ENCODE measurements around the gene ADAM22.

ADAM22 gene

DNA sequence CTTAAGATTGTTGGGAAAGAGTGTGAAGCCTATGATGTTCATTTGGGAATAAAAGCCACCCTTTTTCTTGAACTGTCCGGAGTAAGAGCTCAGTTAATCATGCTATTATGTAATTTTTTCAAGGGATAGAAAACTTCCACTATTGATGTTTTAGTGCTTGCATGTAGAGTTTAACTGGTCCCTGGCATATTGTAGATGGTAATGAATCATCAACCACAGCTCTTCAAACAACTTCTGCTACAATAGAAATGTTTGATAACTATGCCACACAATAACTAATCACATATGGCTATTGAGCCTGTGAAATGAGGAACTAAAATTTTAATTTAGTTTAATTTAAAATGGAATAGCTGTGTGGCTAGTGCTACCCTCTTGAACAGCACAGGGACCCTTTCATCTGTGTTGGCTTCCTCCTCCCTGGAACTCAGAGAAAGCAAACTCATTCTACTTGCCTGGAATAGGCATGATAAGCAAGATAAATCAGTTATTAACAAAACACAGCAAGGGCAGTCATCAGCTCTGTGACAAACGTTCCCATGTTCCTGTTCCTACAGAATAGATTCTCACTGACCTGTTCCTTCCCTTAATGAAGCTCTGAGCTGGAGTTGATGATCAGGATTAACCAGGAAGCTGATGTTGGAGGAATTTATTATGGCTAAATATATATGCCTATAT lies 290.7 kb downstream of the ADAM22 start:
- Mint-ChIP-seq H3K9me3 (peaks cover 5% of the 10 kb centered on the region), H3K27ac (no peak overlapping the region), H3K36me3 (ENCODE audit: low read depth) (peaks cover 7% of the 10 kb centered on the region), H3K4me3 (no peak overlapping the region), H3K4me1 (ENCODE audit: low read depth) (peaks cover 12% of the 10 kb centered on the region), H3K27me3 (peaks cover 13% of the 10 kb centered on the region)
- no peak for DNase-seq

DNA sequence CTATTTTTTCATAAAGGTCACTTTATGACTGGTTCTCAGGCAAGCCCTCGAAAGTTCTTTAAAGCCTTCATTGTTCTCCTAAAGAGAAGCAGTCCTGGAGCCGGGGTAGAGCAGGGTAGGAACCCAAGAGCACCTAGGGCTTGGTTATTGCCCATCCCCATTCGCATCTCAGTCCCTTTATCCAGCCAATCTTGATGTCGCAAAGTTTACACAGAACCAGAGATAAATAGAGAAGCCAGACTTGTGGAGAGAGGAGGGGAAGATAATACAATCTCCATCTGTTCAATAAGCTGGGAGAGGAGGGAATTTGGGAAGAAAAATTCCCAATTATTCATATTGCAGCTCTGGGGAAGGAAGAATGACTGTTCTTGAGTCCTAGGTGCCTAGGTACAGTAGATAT lies 292.1 kb downstream of the ADAM22 start:
- no peak for DNase-seq
- H3K36me3 Mint-ChIP-seq (ENCODE audit: low read depth): peaks cover 1% of the 10 kb centered on the region
- H3K27ac Mint-ChIP-seq: no peak overlapping the region
- peaks cover under 1% of the 10 kb centered on the region for H3K4me1 Mint-ChIP-seq (ENCODE audit: low read depth)
- H3K4me3 Mint-ChIP-seq: no peak overlapping the region
- peaks cover 20% of the 10 kb centered on the region for H3K27me3 Mint-ChIP-seq
- H3K9me3 Mint-ChIP-seq: peaks cover 5% of the 10 kb centered on the region

DNA sequence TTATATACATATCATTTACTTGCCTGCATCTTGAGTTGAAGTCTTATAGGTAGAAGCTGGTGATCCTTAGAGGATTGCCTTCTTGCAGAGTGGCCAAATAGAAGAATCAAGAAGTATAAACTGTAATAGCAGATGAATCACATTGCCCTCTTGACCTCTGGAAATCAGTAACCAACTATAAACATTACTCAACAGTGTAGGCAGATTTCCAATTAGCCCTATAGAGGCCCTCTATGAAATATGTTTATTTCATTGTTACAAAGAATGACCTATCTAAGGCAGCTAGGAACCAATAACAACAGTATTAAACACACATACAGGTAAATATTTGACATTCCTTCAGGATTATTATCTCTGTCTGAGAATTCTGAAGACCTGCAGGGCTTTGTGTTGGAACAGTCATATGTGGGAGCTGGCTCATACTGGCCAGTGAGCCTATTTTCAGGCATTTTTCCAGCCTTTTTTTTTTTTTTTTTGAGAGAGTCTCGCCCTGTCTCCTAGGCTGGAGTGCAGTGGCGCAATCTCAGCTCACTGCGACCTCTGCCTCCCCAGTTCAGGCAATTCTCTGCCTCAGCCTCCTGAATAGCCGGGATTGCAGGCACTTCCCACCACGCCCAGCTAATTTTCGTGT lies 292.9 kb downstream of the ADAM22 start:
- H3K27ac Mint-ChIP-seq: no peak overlapping the region
- no peak for DNase-seq
- H3K4me3 Mint-ChIP-seq: no peak overlapping the region
- H3K36me3 Mint-ChIP-seq (ENCODE audit: low read depth): peaks cover 1% of the 10 kb centered on the region
- H3K9me3 Mint-ChIP-seq: peaks cover 5% of the 10 kb centered on the region
- H3K4me1 Mint-ChIP-seq (ENCODE audit: low read depth): no peaks in the 10 kb centered on the region
- peaks cover 24% of the 10 kb centered on the region for H3K27me3 Mint-ChIP-seq

DNA sequence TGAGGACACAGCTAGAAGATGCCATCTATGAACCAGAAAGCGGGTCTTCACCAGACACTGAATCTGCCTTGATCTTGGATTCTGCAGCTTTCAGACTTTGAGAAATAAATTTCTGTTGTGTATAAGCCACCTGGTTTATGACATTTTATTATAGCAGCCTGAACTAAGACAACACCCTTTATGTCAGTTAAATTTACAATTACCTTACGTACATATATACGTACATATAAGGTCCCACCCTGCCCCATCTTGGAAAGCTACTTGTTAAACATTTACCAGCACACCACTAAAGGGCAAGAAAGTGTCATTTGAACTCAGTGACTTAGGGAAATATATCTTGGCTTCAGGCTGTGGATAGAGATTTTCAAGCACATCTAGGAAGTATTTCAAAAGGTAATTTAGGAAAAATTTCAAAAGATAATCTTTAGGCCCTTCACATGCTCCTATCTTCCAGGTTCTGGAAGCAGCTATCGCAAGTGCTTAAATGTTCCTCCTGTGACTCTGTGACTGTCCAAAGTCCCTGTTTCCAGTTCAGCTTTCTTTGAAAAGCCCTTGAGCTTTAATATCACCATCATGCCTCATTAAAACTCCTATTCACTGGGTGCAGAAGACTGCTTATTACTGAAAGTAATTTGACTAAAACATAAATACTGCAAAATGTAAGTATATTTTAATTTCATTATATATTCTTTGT lies 295.4 kb downstream of the ADAM22 start:
- Mint-ChIP-seq H3K9me3 (peaks cover 5% of the 10 kb centered on the region), H3K27me3 (peaks cover 30% of the 10 kb centered on the region), H3K4me3 (no peak overlapping the region), H3K27ac (no peak overlapping the region), H3K36me3 (ENCODE audit: low read depth) (peaks cover 1% of the 10 kb centered on the region), H3K4me1 (ENCODE audit: low read depth) (no peaks in the 10 kb centered on the region)
- DNase-seq: no peak

DNA sequence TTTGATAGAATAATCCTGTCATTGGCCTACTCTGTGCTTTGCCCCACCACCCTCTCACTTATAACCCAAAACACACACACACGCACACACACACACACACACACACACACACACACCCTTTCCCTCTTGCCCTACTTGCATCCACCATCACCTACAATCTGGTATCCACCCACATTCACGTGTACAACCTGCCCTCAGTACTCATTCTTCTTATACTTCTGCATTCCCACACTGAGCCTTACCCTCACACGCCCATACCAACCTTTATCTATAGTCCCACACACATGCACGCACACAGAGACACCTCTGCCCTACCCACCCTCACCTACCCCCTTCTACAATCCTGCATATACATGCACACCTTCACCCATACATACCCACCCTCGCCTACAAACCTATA lies 296.6 kb downstream of the ADAM22 start:
- Mint-ChIP-seq H3K27ac (no peak overlapping the region), H3K4me3 (no peak overlapping the region), H3K27me3 (peaks cover 30% of the 10 kb centered on the region), H3K9me3 (peaks cover 5% of the 10 kb centered on the region), H3K36me3 (ENCODE audit: low read depth) (peaks cover 1% of the 10 kb centered on the region), H3K4me1 (ENCODE audit: low read depth) (no peaks in the 10 kb centered on the region)
- no peak for DNase-seq

DNA sequence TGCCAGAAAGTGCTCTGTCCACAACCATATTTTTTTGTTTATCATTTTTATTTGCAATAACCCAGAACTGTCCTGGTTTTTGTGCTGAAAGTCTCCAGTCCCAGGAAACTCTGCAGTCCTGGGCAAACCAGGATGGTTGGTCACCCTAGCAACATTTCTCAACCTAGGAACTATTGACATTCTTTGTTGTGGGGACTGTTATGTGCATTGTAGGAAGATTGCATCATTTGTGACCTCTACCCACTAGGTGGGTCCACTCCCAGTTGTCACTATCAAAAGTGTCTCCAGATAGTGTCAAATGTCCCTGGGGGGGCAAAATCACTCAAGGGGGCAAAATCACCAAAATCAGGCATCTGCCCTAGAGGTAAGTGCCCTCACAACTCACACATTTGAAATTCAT lies 299.8 kb downstream of the ADAM22 start:
- Mint-ChIP-seq H3K27me3 (peaks cover 25% of the 10 kb centered on the region), H3K27ac (no peak overlapping the region), H3K9me3 (peaks cover 3% of the 10 kb centered on the region), H3K36me3 (ENCODE audit: low read depth) (no peaks in the 10 kb centered on the region), H3K4me1 (ENCODE audit: low read depth) (no peaks in the 10 kb centered on the region), H3K4me3 (no peak overlapping the region)
- no peak for DNase-seq

DNA sequence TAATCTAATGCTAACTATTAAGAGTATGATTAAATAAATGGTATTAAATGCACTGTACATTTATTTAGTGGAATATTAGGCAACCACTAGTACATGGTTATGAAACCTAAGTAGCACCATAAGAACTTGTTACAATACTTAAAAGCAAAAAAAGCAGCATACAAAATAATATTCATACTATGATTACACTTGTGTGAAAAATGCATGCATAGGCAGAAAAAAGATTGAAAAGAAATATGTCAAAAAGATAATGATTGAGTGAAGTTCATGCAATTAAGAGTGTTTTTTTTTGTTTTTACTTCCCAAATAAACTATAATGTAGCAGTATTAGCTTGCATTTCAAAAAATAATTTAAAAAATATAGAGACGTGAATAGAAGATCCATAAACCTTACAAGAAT lies 305.8 kb downstream of the ADAM22 start:
- H3K36me3 Mint-ChIP-seq (ENCODE audit: low read depth): no peaks in the 10 kb centered on the region
- peaks cover 2% of the 10 kb centered on the region for H3K27me3 Mint-ChIP-seq
- H3K9me3 Mint-ChIP-seq: no peaks in the 10 kb centered on the region
- DNase-seq: no peak
- H3K4me1 Mint-ChIP-seq (ENCODE audit: low read depth): no peaks in the 10 kb centered on the region
- no peak overlapping the region for H3K4me3 Mint-ChIP-seq
- H3K27ac Mint-ChIP-seq: no peak overlapping the region

DNA sequence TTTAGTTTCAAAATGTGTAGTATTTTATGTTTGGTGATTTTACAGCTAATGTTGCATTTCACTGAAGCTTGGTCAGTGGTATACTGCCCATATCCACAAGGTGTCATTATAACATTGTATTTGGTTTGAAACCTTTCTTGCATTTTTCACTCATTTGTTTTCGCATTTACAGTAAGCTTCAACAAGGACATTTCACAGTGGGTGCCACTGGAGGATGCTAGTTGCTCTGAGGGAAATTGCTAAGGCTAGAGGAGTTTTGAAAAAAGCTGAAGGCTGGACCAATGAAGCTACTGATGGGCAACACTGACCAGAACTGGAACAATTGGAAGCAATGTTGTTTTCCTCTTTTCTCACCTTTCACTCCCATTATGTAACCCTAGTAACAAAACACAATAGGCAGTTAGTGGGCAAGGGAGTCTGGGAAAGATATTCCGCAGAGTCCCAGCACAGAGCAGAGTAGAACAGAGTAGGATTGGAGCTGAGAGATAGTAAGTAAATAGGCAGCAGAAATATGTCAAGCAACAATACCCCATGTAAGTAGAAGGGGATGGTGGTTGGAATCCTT lies 309.4 kb downstream of the ADAM22 start:
- Mint-ChIP-seq H3K4me3 (no peak overlapping the region), H3K9me3 (no peaks in the 10 kb centered on the region), H3K4me1 (ENCODE audit: low read depth) (no peaks in the 10 kb centered on the region), H3K27ac (no peak overlapping the region), H3K27me3 (peaks cover 8% of the 10 kb centered on the region), H3K36me3 (ENCODE audit: low read depth) (no peaks in the 10 kb centered on the region)
- DNase-seq: no peak

DNA sequence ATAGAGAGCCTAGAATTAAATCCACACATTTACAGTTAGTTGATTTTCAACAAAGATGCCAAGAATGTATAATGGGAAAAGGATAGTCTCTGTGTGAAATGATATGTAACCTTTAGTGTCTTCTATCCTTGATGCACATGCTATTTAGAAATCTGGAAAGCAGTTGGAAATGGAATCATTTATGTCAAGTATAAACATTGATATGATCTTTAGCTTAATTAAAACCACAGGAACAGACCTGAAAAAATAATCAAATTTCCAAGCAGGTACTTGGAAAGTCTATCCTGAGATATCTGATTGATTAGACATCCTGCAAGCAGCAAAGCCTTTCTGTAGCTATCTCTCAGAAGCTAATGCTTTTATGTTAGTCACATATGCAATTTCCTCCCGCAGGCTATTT lies 310.2 kb downstream of the ADAM22 start:
- Mint-ChIP-seq H3K27me3 (peaks cover 8% of the 10 kb centered on the region), H3K9me3 (no peaks in the 10 kb centered on the region), H3K4me1 (ENCODE audit: low read depth) (no peaks in the 10 kb centered on the region), H3K4me3 (no peak overlapping the region), H3K27ac (no peak overlapping the region), H3K36me3 (ENCODE audit: low read depth) (no peaks in the 10 kb centered on the region)
- no peak for DNase-seq
